ENCODE data around the gene POLD1. TPM values are rescaled to one million over a fixed set of nuclear protein-coding genes. Genes with fewer than 3 reads are reported as not detected.
"Not testable (repeated sequence)": the region's sequence is repeated elsewhere in the genome, so short reads cannot be mapped to it uniquely, and the experiment has no call there.

POLD1 gene
- total RNA-seq, 1 donor from 2014 or later = 18.9 TPM

- Histone ChIP-seq H3K27me3 (ENCODE audit: insufficient read depth, low read length) (no peaks in the 10 kb centered on the region), H3K4me2 (ENCODE audit: low read length) (no peak overlapping the region), H3K9me3 (ENCODE audit: insufficient read depth, low read depth, low read length) (peaks cover 6% of the 10 kb centered on the region), H3K27ac (ENCODE audit: low read depth, low read length) (no peak overlapping the region), H3K4me1 (ENCODE audit: insufficient read depth, low read length) (no peaks in the 10 kb centered on the region), H3K9ac (ENCODE audit: low read length) (no peak overlapping the region), H3K79me2 (ENCODE audit: insufficient read depth, low read length) (no peaks in the 10 kb centered on the region), H3K4me3 (ENCODE audit: insufficient read depth, low read depth, low read length) (no peak overlapping the region), H4K20me1 (ENCODE audit: insufficient read depth, low read length) (no peaks in the 10 kb centered on the region), H2AFZ (ENCODE audit: low read depth, low read length) (no peak overlapping the region), H3K36me3 (ENCODE audit: insufficient read depth, low read length) (no peaks in the 10 kb centered on the region)
- Mint-ChIP-seq H3K27ac (ENCODE audit: unreplicated experiment) (no peak overlapping the region), H3K9me3 (ENCODE audit: unreplicated experiment) (peaks cover 11% of the 10 kb centered on the region), H3K4me1 (ENCODE audit: low read depth, unreplicated experiment) (no peaks in the 10 kb centered on the region), H3K36me3 (ENCODE audit: low read depth, unreplicated experiment) (no peaks in the 10 kb centered on the region), H3K4me3 (ENCODE audit: unreplicated experiment) (no peak overlapping the region), H3K27me3 (ENCODE audit: low read depth, unreplicated experiment) (no peaks in the 10 kb centered on the region)
- TF ChIP-seq EZH2 (IDR thresholded peaks at IDR 0.05; ENCODE audit: insufficient read depth, low read length) (no peak), CTCF (IDR thresholded peaks at IDR 0.05; ENCODE audit: insufficient read depth, low read depth, low read length) (no peak)
- DNase-seq (ENCODE audit: low read depth) (no peak), FAIRE-seq (no peak)
These were observed 34.7 kb upstream of the POLD1 start for GRCh38 chr19:50349277-50350057.

GRCh38 chr19:50352242-50352641, 31.9 kb upstream of the POLD1 start:
- FAIRE-seq (no peak), DNase-seq (ENCODE audit: low read depth) (no peak)
- no peak overlapping the region for H3K9ac ChIP-seq (ENCODE audit: low read length)
- H4K20me1 ChIP-seq (ENCODE audit: insufficient read depth, low read length) = no peaks in the 10 kb centered on the region
- peaks cover under 1% of the 10 kb centered on the region for H3K4me1 ChIP-seq (ENCODE audit: insufficient read depth, low read length)
- no peaks in the 10 kb centered on the region for H3K79me2 ChIP-seq (ENCODE audit: insufficient read depth, low read length)
- H3K27me3 ChIP-seq (ENCODE audit: insufficient read depth, low read length) = no peaks in the 10 kb centered on the region
- no peaks in the 10 kb centered on the region for H3K36me3 Mint-ChIP-seq (ENCODE audit: low read depth, unreplicated experiment)
- H3K9me3 Mint-ChIP-seq (ENCODE audit: unreplicated experiment) = peaks cover 4% of the 10 kb centered on the region
- no peak overlapping the region for H3K4me3 ChIP-seq (ENCODE audit: insufficient read depth, low read depth, low read length)
- no peaks in the 10 kb centered on the region for H3K9me3 ChIP-seq (ENCODE audit: insufficient read depth, low read depth, low read length)
- TF ChIP-seq EZH2 (IDR thresholded peaks at IDR 0.05; ENCODE audit: insufficient read depth, low read length) (no peak), CTCF (IDR thresholded peaks at IDR 0.05; ENCODE audit: insufficient read depth, low read depth, low read length) (no peak)
- no peak overlapping the region for H3K27ac Mint-ChIP-seq (ENCODE audit: unreplicated experiment)
- no peak overlapping the region for H3K4me2 ChIP-seq (ENCODE audit: low read length)
- no peak overlapping the region for H3K4me3 Mint-ChIP-seq (ENCODE audit: unreplicated experiment)
- H3K36me3 ChIP-seq (ENCODE audit: insufficient read depth, low read length) = no peaks in the 10 kb centered on the region
- no peak overlapping the region for H2AFZ ChIP-seq (ENCODE audit: low read depth, low read length)
- no peaks in the 10 kb centered on the region for H3K4me1 Mint-ChIP-seq (ENCODE audit: low read depth, unreplicated experiment)
- no peaks in the 10 kb centered on the region for H3K27me3 Mint-ChIP-seq (ENCODE audit: low read depth, unreplicated experiment)
- no peak overlapping the region for H3K27ac ChIP-seq (ENCODE audit: low read depth, low read length)

GRCh38 chr19:50353487-50353880, 30.7 kb upstream of the POLD1 start:
- H3K4me3 ChIP-seq (ENCODE audit: insufficient read depth, low read depth, low read length); H3K36me3 ChIP-seq (ENCODE audit: insufficient read depth, low read length); DNase-seq (ENCODE audit: low read depth); H3K27ac Mint-ChIP-seq (ENCODE audit: unreplicated experiment); FAIRE-seq; H3K36me3 Mint-ChIP-seq (ENCODE audit: low read depth, unreplicated experiment); H3K27me3 ChIP-seq (ENCODE audit: insufficient read depth, low read length); H3K4me1 Mint-ChIP-seq (ENCODE audit: low read depth, unreplicated experiment); H3K4me1 ChIP-seq (ENCODE audit: insufficient read depth, low read length); H3K4me2 ChIP-seq (ENCODE audit: low read length); H4K20me1 ChIP-seq (ENCODE audit: insufficient read depth, low read length); H3K9ac ChIP-seq (ENCODE audit: low read length); H3K27ac ChIP-seq (ENCODE audit: low read depth, low read length); H2AFZ ChIP-seq (ENCODE audit: low read depth, low read length); H3K4me3 Mint-ChIP-seq (ENCODE audit: unreplicated experiment); H3K9me3 ChIP-seq (ENCODE audit: insufficient read depth, low read depth, low read length); H3K79me2 ChIP-seq (ENCODE audit: insufficient read depth, low read length); H3K27me3 Mint-ChIP-seq (ENCODE audit: low read depth, unreplicated experiment); H3K9me3 Mint-ChIP-seq (ENCODE audit: unreplicated experiment): not testable (repeated sequence)

All from astrocyte (in vitro differentiated cells and primary cell).